SU-DHL-6 (cell line): ENCODE results near the gene DCLK1.

Experiments used
- CTCF ChIP-seq: fragments of 200-600 bp; sonication (generic); IDR thresholded peaks from one replicate; pipeline ENCODE4 v1.5.1; 2017; ENCODE audit warnings: antibody characterized with exemption, mild to moderate bottlenecking, low read length, moderate library complexity; ENCODE audit not compliant: insufficient read depth, poor library complexity, severe bottlenecking
- EZH2phosphoT487 ChIP-seq: fragments of 200-600 bp; sonication (generic), shearing (Covaris generic); conservative IDR thresholded peaks from 2 replicates; pipeline ENCODE4 v1.6.1; 2018; ENCODE audit warnings: mild to moderate bottlenecking, antibody characterized with exemption, low read length, moderate library complexity, mixed read lengths

GRCh38 chr13:35860661-35861060, 270.5 kb downstream of the DCLK1 start:
- no peak for TF ChIP-seq CTCF
- no peak for TF ChIP-seq EZH2phosphoT487
